COLO668 (cell line): ENCODE measurements around the gene LY6G5B.
A peak's percentile ranks its signal among the peaks of the same experiment; 100 is the strongest.

Source experiments
- DNase-seq: peaks from one replicate; lab custom pipeline; 2025; ENCODE audit not compliant: unreplicated experiment; lab: John Stamatoyannopoulos, UW

Gene LY6G5B

DNA sequence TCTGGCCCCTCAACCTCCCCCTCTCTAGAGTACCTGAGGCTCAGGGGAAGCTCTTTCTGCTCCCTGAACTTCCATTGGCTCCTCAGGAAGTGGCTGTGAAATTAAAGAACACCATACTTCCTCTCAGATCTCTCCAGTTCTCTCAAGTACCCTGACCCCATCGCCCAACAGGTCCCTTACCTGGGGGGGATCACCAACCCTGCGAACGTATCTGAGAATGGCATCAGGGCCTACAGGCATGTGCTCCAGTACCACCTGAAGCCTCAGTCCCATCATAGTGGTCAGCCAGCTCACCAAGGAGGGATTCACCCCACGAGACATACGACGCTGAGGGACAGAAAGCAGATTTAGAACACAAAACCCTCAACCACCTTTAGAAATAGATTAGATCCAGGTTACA lies 29.2 kb upstream of the LY6G5B start:
- DNase-seq: no peak

DNA sequence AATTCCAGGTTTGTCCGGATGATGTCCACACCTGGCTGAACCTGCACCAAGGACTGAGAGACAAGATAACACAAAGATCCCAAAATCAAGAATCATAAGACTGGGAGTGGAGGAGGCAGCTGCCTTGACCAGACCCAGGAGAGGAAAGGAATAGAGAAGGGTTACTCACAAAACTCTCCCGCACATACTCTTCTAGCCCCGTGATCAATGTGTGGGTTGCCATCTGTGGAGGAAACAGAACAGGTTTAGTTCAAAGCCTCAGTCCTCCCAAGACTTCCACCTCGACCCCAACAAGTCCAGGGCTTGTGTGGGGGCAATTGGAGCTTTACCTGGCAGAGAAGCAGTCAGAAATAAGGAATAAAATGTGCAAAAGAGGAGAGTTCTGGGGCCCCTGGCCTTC lies 28.4 kb upstream of the LY6G5B start:
- no peak for DNase-seq

DNA sequence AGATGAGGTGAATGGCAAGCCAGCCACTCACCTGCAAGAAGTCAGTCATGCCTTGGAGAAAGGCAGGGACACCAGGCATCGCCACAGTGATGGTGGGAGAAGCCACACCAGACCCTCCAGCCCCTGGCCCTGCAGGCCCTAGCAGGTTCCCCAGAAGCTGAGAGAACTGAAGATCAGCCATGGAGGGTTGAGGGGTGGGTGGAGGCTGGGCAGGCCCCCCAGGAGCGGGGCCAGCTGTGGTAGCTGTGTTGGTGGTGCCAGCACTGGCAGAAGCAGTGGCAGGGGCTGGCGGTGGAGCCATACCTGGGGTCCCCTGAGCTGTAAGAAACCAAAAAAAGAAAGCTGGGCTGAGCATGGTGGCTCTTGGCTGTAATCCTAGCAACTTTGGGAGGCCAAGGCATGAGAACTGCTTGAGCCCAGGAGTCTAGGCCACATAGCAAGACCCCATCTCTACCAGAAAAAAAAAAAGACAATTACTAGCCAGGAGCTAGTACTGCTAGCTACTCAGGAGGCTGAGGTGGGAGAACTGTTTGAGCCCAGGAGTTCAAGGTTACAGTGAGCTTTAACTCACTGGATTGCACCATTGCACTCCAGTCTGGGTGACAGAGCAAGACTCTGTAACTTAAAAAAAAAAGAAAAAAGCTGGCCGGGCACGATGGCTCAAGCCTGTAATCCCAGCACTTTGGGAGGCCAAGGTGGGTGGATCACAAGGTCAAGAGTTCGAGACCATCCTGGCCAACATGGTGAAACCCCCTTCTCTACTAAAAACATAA lies 26.8 kb upstream of the LY6G5B start:
- no peak for DNase-seq

DNA sequence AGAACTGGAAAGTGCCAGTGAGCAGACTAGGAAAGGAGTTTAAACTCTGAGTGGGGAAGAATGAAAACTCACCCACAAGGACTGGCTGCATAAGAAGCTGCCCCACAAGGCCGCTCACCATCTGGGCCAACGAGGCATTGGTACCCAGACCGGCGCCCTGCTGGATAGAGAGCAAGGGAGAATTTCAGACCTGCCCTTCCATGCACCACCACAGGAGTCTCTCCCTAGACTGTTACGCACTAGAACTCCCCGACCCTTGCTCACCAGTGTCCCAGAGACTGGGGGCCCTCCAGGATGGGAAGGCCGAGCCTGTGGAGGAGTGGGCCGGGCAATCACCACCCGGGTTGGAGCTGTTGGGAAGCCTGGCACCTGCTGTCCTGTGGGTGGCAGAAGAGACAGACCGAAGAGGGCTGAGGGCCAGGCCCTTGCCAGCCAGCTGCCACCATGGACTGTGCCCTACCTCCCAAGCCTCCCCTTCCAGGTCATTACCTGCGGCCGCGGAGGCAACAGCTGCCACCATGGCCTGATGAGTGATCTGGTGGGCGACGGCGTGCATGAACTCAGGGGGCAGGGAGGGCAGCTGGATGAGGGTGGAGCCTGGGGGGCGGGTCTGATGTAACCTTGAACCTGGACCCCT lies 25.8 kb upstream of the LY6G5B start:
- DNase-seq: no peak

DNA sequence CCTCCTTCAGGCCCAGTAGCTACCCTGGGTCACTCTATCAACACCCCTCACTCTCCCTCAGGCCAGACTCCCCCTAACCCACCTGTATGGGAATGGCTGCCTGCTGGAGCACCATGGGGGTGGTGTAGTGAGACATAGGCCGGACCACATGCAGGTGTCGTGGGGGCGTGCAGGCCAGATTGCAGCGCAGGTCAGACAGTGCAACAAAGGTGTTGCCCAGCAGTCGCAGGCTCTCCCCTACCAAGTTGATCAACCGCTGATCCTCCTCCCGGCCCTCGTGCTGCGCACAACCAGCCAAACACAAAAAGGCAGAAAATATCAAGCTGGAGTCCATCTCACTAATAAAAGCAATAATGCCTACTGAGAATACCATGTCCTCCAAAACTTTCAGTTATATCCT lies 24.5 kb upstream of the LY6G5B start:
- no peak for DNase-seq

DNA sequence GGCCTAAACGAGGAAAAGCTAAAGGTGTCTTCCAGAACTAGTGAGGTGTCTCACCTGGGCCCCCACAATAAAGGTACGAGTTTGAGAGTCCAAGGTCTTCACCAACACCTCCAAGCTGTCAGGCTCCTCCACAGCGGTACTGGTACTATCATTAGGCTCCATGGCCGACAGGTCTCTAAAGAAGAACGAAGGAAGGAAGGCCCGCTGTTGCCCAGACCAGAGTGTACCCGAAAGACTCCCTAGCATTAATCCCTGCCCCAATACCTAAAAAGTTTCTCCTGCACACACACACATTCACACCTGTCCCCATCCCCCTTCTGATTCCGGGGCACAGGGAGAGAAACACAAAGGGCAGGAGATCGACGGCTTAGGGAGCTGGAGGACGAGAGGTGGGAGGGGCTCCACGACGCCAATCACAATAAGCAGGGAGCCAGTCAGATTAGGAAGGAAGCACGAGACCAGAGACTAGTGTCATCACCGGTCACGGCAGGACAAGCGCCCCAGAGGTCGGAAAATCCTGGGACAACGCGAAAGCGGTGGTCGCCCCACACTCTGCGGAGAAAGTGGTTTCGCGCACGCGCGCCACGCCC lies 18.1 kb upstream of the LY6G5B start:
- DNase-seq: peak; percentile 66

DNA sequence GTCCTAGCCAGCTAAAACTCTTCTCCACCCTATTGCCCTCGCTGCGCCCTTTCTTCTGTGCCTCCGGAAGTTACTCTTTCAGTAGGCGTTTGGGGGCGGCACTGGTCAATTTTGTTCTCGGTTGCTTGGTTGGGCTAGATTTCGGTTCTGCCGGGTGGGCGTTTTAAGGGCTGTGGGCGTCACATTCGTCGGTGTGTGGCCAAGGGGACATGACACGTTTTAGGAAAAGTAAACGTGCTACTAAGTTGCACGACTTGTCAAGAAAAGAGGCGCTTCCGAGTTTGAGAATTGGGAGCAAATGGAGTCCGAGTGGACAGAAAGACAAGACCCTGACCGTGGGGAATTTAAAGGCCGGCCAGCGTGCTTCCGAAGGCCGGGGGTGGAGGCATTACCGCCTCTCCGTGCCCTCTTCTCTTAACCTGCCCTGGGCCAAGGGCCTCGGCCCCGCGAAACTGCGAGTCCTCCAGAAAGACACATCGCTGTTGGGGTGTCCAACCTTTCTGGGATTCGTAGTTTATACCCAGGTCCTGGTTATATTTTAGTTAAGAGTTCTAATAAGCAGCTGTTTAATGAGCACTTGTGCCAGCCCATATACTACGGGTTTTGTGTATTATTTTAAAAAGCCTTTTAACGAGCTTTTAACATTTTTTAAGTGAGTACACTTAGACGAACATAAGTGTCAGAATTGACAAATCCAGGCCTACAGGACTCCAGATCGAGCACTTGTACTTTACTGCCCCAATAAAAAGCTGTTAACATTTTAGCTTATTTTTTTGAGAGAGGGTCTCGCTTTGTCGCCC lies 16.7 kb upstream of the LY6G5B start:
- peak; percentile 86 for DNase-seq

DNA sequence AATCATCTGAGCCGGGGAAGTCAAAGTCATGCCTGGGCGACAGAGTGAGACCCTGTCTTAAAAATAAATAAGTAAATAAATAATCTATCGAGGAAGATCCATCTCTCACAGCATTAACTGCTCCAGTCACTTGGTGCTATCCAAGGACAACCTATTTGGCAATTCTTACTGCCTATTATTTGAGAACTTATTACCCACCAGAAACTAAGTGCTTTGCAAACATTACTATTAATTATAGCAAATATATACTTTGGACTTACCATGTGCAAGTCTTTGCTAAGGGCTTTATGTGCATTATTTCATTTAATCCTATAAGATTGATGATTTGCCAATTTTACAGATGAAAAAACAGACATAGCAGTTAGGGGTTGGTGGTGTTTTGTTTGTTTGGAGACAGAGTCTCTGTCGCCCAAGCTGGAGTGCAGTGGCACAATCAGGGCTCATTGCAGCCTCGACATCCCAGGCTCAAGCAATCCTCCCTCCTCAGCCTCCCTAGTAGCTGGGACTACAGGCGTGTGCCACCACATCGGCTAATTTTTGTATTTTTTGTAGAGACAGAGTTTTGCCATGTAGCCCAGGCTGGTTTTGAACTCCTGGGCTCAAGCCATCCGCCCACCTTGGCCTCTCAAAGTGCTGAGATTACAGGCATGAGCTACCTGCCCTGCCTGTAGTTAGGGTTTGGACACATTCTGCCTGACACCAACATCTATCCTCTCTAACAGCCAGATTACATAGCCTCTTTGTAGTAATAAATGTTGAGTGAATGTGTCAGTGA lies 15.0 kb upstream of the LY6G5B start:
- DNase-seq: no peak

DNA sequence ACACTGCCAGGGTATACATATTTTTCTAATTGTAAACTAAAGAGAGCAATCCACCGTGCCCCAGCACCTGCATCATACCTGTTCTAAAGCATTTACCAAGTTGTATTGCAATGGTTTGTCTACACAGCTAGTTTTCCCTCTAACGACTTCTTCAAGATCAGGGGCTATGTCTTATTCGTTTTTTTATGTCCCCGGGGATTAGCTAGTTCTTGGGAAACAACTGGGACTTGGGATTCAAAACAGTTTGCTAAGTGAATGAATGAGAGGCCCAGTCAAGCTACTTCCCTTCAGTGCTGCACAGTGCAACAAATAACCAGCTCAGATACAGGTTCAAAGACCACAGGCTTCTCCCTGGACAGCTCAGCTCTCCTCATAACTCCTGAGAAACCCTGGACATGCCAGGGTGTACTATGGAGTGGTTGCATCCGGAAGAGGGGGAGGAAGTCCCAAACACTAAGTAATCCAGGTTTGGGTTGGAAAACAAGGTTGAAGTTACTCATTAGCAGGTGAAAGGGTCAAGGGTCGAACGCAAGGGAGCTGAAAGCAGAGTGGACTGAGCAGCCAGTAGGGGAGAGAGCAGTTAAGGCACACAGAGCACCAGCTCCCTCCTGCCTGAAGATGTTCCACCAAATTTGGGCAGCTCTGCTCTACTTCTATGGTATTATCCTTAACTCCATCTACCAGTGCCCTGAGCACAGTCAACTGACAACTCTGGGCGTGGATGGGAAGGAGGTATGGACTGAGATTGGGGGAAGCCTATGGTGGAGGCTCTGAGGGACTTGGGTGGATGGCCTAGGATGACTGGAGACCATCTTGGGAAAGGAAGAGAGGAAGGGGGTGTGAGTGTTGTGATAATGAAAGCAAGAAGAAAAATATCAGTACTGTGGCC lies 14.2 kb upstream of the LY6G5B start, which contains the start of gene APOM:
Gene APOM, plus strand, starts transcription at position 546 of the 889 bp plus-strand sequence. Its CDS starts 73 bp downstream, at position 619.
- no peak for DNase-seq

DNA sequence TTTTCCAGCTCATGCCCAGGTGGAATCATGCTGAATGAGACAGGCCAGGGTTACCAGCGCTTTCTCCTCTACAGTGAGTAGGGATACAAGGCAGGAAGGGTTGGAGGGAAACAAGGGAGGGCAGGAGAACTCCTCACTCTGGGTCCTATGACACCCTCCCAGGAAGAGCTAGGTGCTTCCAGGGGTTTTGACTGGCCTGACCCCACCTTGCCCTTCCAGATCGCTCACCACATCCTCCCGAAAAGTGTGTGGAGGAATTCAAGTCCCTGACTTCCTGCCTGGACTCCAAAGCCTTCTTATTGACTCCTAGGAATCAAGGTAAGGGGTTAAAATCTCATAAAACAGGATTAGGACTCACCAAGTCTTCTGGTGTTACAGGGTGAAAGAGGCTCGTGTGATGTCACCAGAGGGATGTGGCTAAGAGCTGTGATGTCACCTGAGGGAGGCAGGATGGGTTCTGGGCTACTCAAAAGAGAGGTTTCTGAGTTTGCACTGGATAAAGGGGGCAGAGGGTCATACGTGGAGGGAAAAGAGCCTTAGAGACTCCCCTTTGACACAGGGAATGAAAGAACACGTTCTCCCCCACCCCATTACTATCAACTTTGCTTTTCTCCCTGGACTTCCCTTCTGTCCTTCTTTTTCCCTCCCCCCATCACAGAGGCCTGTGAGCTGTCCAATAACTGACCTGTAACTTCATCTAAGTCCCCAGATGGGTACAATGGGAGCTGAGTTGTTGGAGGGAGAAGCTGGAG lies 12.2 kb upstream of the LY6G5B start:
- no peak for DNase-seq

DNA sequence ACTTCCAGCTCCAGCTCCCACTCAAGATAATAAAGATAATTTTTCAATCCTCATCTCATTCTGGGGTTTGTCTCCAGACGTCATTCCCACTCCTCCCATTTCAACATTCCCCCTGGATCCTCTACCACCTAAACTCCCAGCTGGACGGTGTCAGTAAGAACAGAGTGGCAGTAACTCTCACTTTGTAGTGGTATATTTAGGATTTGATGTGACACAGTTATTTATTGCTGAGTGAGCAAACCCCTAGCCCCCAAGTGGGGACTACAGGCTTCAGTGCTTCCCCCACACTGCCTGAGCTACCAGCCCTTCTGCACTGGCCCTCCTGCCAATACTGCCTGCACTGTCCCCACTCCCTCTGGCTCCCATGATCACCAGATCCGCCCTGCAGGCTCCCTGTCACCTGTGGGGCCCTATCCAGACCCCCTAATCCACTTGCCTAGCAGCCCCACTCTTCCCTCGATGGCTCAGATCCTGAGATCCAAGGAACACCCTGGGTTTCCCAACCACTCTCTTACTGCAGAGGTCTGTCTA lies 11.6 kb upstream of the LY6G5B start:
- DNase-seq: no peak

DNA sequence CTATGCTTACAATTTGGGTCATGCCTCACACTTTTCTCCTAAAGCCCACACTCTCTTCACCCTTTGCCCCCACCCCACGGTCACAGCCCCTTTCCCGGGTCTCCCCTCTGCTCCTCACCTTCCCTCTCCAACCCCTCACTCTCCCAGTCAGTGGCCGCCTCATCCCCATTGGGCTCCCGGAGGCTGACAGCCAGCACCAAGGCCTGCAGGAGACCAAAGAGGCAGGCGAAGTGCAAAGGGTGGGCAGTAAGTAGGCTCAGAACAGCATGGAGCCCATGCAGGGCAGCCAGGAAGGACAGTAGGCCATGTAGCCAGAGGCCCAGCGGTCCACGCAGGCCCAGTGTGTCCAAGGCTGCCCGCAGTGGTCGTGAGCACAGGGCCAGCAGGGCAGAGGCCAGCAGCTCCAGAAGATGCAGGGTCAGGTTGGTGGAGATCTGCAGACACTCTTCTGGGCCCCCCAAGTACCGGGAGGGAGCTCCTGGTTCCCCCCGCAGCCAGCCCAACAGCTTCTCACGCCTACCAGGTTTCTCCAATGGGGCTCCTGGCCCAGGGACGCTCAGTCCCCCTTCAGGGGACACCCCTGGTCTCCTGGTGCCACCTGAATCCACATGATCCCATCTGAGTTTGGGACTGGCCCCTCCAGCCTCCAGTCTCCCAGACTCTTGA lies 10.7 kb upstream of the LY6G5B start:
- no peak for DNase-seq

DNA sequence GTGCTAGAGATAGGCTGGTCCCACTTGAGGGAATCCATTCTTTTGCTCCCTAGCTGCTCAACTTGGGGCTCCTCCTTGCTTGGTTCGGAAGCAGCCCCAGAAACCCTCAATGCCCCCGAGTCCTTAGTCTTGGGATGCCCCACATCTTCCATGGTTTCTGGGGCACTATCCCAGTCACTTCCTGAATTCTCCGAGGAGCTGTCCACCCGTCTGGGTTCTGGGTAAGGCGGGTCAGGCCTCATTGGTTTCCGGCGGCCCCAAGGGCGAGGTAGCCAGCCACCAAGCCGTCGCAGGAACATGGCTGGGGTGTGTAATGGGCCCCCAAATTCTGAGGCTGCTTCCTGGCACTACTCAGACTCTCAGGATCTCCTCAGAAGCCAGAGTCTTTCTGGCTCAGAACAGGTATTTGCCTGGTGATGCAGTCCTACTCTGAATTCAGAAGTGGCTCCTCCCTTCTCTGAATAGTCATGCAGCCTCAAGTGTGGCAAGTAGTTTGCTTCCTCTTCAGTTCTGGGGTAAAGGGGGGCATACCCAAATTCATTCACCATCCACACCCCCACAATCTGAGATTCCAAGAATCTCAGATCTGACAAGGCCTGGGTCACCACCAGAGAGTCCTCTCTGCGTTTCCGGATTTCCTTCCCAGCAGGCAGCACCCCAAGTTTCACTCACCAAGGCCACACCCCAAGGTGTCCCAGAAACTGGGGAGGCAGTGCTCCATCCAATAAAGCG lies 10.0 kb upstream of the LY6G5B start:
- no peak for DNase-seq

DNA sequence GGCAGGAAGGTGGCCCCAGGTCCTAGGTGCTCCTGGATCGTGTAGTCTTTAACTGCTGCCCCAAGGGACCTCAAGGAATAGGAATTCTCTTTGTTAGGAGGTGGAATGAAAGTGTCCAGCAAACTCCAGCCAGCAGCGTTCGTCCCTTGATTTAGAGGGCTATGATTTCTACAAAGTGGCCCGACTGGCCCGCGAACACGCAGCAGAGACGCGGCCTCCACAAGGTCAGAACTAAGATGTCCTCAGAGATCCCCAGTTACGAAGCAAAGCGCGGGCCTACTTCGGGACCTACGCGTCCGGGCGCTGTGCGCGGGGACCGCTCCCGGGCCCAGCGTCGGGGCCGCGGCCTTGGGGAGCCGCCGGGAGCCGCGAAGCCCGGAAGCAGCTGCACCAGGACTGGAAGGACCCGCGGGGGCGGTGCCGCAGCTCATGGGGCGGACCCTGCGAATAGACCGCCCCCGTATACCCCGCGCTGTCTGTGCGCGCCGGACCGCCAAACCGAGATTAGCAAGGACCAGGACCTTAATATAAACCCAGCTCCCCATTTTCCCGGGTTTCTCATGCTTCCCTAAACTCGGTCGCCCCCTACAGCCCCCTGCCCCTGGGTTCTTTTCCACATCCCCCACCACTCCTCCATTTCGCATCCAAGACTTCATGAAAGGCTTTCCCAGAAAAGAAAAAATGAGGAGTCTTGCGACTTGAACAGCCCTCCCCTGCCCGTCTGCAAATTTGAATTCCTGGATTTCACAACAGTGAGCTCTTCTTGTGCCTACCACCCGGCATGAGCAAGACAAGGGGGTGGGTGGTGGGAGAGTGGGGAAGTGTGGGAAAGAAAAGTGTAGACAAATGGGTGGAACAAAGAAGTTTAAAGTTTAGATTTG lies 9.2 kb upstream of the LY6G5B start, which contains the start of gene C6orf47:
Gene C6orf47, minus strand, starts transcription at position 398 of the 881 bp plus-strand sequence. CDS start 831 bp downstream, outside the sequence.
- peak; percentile 86 for DNase-seq

DNA sequence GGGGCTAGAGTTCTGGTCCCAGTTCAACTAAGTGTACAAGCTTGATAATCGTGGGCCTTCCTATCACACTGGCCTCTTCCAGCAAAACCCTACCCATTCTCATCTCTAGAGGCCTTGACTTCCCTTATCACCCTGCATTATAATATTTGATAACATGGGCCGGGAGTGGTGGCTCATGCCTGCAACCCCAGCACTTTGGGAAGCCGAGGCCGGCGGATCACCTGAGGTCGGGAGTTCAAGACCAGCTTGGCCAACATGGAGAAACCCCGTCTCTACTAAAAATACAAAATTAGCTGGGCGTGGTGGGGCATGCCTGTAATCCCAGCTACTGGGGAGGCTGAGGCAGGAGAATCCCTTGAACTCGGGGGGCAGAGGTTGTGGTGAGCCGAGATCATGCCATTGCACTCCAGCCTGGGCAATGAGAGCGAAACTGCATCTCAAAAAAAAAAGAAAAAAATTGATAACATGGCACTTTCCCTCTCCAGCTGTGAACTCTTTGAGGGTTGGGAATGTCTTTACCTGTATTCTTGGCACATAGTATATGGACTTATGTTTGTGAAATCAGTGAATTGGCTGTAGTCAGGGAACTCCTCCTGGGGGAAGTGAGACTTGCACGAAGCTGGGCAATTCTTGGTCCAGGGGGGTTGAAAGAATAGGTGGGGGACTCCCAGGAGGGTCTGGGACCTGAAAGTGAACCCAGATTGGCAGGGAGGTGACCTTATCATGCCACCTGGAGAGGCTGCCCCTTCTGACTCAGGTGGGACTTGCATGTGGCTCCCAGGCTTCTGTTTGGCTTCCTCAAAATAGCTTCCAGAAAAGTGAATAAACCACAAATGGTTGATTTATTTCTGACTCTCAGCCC lies 8.3 kb upstream of the LY6G5B start:
- DNase-seq: no peak
